Activated CD8-positive, alpha-beta memory T cell treated with anti-CD3 and anti-CD28 coated beads, Interleukin-2, amount 10 ng/mL, durations not matched to agents 7 days and 5 days (primary cell): ENCODE results near the gene JAG1. TPM values are rescaled to one million over a fixed set of nuclear protein-coding genes. Genes with fewer than 3 reads are reported as not detected.

Experiments
- ATAC-seq: fragments of 150-1000 bp; cut with Tn5 transposase; one replicate; pipeline ENCODE4 v1.10.0; 2021; ENCODE audit warnings: moderate library complexity
- CTCF ChIA-PET: fragments of 350-600 bp; sonication (Branson Sonifier 250); formaldehyde crosslinking; loops from one replicate; lab custom pipeline; 2021; ENCODE audit warnings: antibody characterized with exemption; lab: Charles Lee
- DNase-seq: peaks from one replicate; pipeline ENCODE4 v3.0.0-alpha.2; 2020
- H3K27ac Mint-ChIP-seq: one replicate; pipeline ENCODE4 v1.8.0; 2021; ENCODE audit warnings: mild to moderate bottlenecking, mixed read lengths
- H3K27me3 Mint-ChIP-seq: one replicate; pipeline ENCODE4 v1.8.0; 2021; ENCODE audit warnings: mixed read lengths
- H3K36me3 Mint-ChIP-seq: one replicate; pipeline ENCODE4 v1.8.0; 2021; ENCODE audit warnings: mild to moderate bottlenecking, mixed read lengths
- H3K4me1 Mint-ChIP-seq: one replicate; pipeline ENCODE4 v1.8.0; 2021; ENCODE audit warnings: mixed read lengths
- H3K4me3 Mint-ChIP-seq: one replicate; pipeline ENCODE4 v1.8.0; 2021; ENCODE audit warnings: mild to moderate bottlenecking, moderate library complexity, mixed read lengths
- H3K9me3 Mint-ChIP-seq: one replicate; pipeline ENCODE4 v1.8.0; 2022; ENCODE audit warnings: low read depth, mixed read lengths
- total RNA-seq, 2 experiments: library from RNA; stranded (reverse); gene quantifications; one replicate each; pipeline ENCODE4 v1.2.3, GENCODE V29; 2021

The JAG1 gene
- total RNA-seq, 2 experiments from 2014 or later: 0.15 to 0.54 TPM

DNA sequence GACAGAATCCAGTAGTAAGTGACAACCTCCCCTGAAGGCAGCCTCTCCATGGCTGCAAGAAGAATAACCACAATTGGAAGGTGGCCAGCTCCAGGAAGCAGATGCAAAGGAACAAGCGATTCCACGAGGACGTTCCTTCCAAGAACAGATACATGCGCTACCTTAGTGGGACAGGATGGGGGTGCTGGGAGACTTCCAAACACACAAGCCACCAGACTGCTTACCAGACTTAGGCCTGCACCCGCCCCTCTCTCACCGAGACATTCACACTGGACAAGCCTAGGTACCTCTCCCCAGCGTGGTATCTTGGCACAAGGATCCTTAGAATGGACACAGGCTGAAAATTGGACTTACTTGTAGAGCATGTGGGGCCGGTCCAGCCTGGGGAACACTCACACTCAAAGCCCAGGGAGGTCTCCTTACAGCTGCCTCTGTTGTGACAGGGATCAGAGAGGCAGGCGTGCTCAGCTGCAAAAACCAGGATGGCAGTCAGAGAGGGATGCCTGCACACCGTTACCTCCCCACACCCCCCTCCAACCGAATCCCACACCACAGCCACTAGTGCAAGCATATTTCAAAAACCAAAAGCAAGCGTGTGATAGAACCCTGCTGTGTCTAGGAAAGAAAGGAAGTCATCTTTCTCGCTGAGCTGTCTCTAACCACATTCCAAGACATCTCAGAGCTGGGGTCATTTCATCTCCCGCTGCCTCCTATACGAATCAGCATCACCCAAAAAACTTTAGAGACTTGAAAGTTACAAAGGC lies 22.4 kb downstream of the JAG1 start:
- Mint-ChIP-seq H3K36me3 (no peaks in the 10 kb centered on the region), H3K9me3 (no peaks in the 10 kb centered on the region), H3K4me3 (no peak overlapping the region), H3K27ac (no peak overlapping the region), H3K4me1 (peaks cover 5% of the 10 kb centered on the region), H3K27me3 (peaks cover 37% of the 10 kb centered on the region)
- no peak for DNase-seq
- CTCF ChIA-PET: interaction anchor here (0.9 kb wide), 1 partner anchor 23 kb away, joined by 3 read pairs; no protein-coding TSS in a partner anchor
- ATAC-seq: no peak

GRCh38 chr20:10649797-10650160 lies 24.0 kb downstream of the JAG1 start:
- Mint-ChIP-seq H3K27me3 (peaks cover 31% of the 10 kb centered on the region), H3K4me1 (peaks cover 6% of the 10 kb centered on the region), H3K9me3 (no peaks in the 10 kb centered on the region), H3K36me3 (peaks cover 1% of the 10 kb centered on the region), H3K27ac (no peak overlapping the region), H3K4me3 (no peak overlapping the region)
- CTCF ChIA-PET: interaction anchor here (1.2 to 1.5 kb wide), 2 partner anchors 22 to 97 kb away, joined by 3 to 6 read pairs; no protein-coding TSS in a partner anchor
- no peak for ATAC-seq
- no peak for DNase-seq

DNA sequence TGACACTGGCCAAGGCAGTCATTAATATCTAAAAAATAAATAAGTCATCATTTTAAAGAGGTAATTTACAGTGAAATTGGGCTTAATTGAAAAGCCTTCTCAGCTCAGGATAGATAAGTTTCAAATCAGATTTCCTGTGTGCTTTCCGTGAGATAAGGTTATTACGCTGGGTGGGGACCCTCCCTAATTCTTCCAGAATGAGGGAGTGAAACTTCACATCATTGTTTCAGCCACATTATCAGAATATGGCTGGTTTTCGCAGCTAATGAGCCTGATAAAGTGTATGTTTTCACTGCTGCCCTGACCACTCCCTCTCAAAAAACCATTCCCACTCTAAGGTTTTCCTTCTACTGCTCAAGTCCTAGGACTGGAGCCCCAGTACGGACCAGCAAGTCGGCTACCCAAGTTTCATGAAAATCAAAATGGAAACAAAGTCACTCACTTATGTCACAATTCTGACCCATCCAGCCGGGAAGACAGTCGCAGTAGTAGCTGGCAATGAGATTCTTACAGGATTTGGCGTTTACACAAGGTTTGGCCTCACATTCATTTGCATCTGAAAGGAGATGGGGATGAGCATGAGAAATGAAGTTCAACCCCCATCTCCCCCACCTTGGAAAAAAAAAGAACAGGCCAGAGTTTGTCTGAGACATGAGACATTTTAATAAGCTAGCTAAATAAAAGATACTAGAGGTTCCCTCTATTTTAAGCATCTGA lies 24.6 kb downstream of the JAG1 start:
- ATAC-seq (no peak), DNase-seq (no peak)
- Mint-ChIP-seq H3K36me3 (peaks cover 1% of the 10 kb centered on the region), H3K9me3 (no peaks in the 10 kb centered on the region), H3K27ac (no peak overlapping the region), H3K4me3 (no peak overlapping the region), H3K27me3 (peaks cover 26% of the 10 kb centered on the region), H3K4me1 (peaks cover 11% of the 10 kb centered on the region)
- CTCF ChIA-PET: interaction anchor here (1.2 to 1.5 kb wide), 3 partner anchors 21 to 97 kb away, joined by 3 to 6 read pairs (median 3); no protein-coding TSS in a partner anchor

DNA sequence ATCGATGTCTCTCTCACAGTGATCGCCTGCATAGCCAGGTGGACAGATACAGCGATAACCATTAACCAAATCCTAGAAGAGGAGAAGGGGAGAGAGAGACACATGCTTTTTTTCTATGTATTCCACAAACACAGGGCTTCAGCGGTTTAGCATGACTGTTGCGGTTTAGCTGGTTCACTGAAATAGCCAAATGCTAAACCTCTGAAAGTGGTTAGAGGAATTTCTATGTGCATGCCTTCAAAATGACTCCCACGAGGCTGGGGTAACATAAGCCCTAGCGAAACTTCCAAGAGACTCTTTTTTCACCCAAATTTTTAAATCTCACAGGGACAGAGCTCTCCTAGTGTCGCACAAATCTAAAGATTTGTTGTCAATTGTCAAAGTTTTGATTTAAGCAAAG lies 25.1 kb downstream of the JAG1 start:
- H3K9me3 Mint-ChIP-seq: no peaks in the 10 kb centered on the region
- ATAC-seq: no peak

DNA sequence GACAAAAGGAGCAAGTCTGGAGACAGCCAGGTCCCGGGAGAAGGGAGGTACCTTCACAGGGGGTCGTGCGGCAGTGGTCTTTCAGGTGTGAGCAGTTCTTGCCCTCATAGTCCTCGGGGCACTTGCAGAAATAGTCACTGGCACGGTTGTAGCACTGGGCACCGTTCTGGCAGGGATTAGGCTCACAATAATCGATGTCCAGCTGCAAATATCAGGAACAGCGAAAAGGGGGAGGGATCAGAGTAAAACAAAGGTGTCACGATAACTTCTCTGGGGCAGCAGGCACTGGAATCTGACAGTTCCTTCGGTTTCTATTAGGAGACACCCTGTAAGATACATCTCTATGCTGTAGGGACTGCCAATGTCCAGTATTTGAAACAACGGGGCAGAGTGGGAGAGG lies 25.9 kb downstream of the JAG1 start:
- CTCF ChIA-PET: no interaction called here
- Mint-ChIP-seq H3K4me1 (peaks cover 13% of the 10 kb centered on the region), H3K36me3 (peaks cover 1% of the 10 kb centered on the region), H3K27ac (no peak overlapping the region), H3K27me3 (peaks cover 27% of the 10 kb centered on the region), H3K4me3 (no peak overlapping the region), H3K9me3 (no peaks in the 10 kb centered on the region)
- ATAC-seq (no peak), DNase-seq (no peak)

More for the DNA sequence above, 25.1 kb downstream of the JAG1 start:
- CTCF ChIA-PET: interaction anchor here (1.2 to 1.4 kb wide), 2 partner anchors 21 to 26 kb away, joined by 3 read pairs; no protein-coding TSS in a partner anchor
- Mint-ChIP-seq H3K27ac (no peak overlapping the region), H3K4me3 (no peak overlapping the region), H3K27me3 (peaks cover 26% of the 10 kb centered on the region), H3K4me1 (peaks cover 14% of the 10 kb centered on the region), H3K36me3 (peaks cover 1% of the 10 kb centered on the region)
- no peak for DNase-seq

GRCh38 chr20:10647471-10647870 lies 26.3 kb downstream of the JAG1 start:
- Mint-ChIP-seq H3K4me1 (peaks cover 13% of the 10 kb centered on the region), H3K4me3 (no peak overlapping the region), H3K9me3 (no peaks in the 10 kb centered on the region), H3K27me3 (peaks cover 24% of the 10 kb centered on the region), H3K27ac (no peak overlapping the region), H3K36me3 (peaks cover 1% of the 10 kb centered on the region)
- DNase-seq: no peak
- ATAC-seq: peak; percentile 45
- CTCF ChIA-PET: no interaction called here

DNA sequence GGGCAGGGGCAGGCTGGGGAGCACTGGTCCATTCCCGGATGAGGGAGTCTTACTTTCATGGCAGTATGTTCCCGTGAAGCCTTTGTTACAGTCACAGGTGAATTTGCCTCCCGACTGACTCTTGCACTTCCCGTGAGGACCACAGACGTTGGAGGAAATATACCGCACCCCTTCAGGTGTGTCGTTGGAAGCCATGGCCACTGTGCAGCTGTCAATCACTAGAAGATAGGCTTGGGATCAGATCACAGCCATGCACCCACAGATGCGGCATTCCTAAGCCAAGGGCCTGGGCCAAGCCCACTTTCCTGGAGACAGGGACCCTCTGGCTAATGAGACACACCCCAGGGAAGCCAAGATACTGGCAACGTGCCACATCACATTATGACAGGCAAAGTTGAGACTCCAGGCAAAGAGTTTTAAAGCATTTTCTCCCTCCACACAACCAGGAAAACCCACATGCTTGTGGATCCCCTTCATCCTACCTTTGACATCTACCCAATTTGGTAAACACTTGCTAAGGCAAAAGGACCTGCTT lies 26.8 kb downstream of the JAG1 start:
- peaks cover 13% of the 10 kb centered on the region for H3K4me1 Mint-ChIP-seq
- DNase-seq: no peak
- CTCF ChIA-PET: no interaction called here
- H3K9me3 Mint-ChIP-seq: no peaks in the 10 kb centered on the region
- no peak overlapping the region for H3K27ac Mint-ChIP-seq
- peaks cover 1% of the 10 kb centered on the region for H3K36me3 Mint-ChIP-seq
- ATAC-seq: no peak
- peaks cover 22% of the 10 kb centered on the region for H3K27me3 Mint-ChIP-seq
- no peak overlapping the region for H3K4me3 Mint-ChIP-seq

GRCh38 chr20:10646006-10646405 lies 27.8 kb downstream of the JAG1 start:
- no peak for DNase-seq
- Mint-ChIP-seq H3K27ac (no peak overlapping the region), H3K9me3 (no peaks in the 10 kb centered on the region), H3K36me3 (peaks cover 1% of the 10 kb centered on the region), H3K4me3 (no peak overlapping the region), H3K4me1 (peaks cover 13% of the 10 kb centered on the region), H3K27me3 (peaks cover 20% of the 10 kb centered on the region)
- CTCF ChIA-PET: interaction anchor here (0.7 to 1.2 kb wide), 2 partner anchors 12 to 25 kb away, joined by 3 read pairs; no protein-coding TSS in a partner anchor
- ATAC-seq: no peak

GRCh38 chr20:10645205-10645570 lies 28.6 kb downstream of the JAG1 start:
- Mint-ChIP-seq H3K36me3 (peaks cover 1% of the 10 kb centered on the region), H3K9me3 (no peaks in the 10 kb centered on the region), H3K4me1 (peaks cover 13% of the 10 kb centered on the region), H3K27me3 (peaks cover 17% of the 10 kb centered on the region), H3K27ac (no peak overlapping the region), H3K4me3 (no peak overlapping the region)
- DNase-seq: no peak
- ATAC-seq: no peak
- CTCF ChIA-PET: interaction anchor here (0.7 kb wide), 1 partner anchor 13 kb away, joined by 3 read pairs; no protein-coding TSS in a partner anchor

DNA sequence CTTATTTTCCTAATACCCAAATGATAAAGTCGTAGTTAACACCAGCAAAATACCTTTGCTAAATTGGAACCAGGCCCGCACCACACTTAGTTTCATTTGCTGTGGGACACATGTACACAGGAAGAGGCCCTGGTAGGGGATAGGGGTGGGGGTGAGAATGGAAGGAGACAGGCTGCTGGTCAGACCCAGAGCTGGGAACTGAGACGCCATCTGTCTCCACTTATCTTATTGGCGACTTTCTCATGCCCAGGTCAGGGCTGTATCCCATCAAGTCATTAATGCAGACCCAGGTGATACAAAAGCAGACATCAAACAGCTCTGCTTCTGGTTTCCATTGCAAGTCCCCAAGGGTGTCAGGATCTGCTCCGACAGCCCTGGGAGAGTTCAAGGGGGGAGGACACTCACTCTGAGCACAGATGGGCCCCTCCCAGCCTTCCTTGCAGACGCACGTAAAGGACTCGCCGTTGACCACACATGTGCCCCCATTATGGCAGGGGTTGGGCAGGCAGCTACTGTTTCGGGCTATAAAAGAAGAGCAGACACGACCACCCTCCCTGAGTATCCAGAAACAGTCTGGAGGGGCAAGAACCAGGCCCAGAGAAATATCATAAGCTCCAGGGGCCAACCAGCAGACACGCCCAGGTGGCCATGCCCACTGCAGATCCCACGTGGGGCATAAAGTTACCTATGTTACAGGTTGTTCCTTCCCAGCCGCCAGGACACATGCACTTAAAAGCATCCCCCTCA lies 29.2 kb downstream of the JAG1 start:
- H3K4me1 Mint-ChIP-seq: peaks cover 13% of the 10 kb centered on the region
- H3K36me3 Mint-ChIP-seq: peaks cover 1% of the 10 kb centered on the region
- no peaks in the 10 kb centered on the region for H3K9me3 Mint-ChIP-seq
- no peak overlapping the region for H3K27ac Mint-ChIP-seq
- ATAC-seq: peak; percentile 63
- no peak overlapping the region for H3K4me3 Mint-ChIP-seq
- no peak for DNase-seq
- peaks cover 11% of the 10 kb centered on the region for H3K27me3 Mint-ChIP-seq
- CTCF ChIA-PET: no interaction called here

DNA sequence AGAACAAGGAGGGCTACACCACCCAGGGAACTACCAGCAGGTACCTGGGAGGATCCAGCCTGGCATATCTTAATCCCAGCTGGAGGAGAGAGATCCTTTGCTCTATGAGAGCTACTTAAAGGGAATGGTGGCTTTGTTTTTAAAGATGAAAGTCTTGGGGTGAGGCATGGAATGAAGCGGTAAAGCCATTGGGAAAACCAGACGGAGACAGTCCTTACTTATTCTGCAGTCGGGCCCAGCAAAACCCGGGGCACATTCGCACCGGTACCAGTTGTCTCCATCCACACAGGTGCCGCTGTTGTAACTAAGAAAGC lies 30.3 kb downstream of the JAG1 start:
- Mint-ChIP-seq H3K27me3 (peaks cover 11% of the 10 kb centered on the region), H3K4me3 (no peak overlapping the region), H3K9me3 (no peaks in the 10 kb centered on the region), H3K27ac (no peak overlapping the region), H3K36me3 (peaks cover 1% of the 10 kb centered on the region), H3K4me1 (peaks cover 11% of the 10 kb centered on the region)
- no peak for DNase-seq
- ATAC-seq: no peak
- CTCF ChIA-PET: no interaction called here

DNA sequence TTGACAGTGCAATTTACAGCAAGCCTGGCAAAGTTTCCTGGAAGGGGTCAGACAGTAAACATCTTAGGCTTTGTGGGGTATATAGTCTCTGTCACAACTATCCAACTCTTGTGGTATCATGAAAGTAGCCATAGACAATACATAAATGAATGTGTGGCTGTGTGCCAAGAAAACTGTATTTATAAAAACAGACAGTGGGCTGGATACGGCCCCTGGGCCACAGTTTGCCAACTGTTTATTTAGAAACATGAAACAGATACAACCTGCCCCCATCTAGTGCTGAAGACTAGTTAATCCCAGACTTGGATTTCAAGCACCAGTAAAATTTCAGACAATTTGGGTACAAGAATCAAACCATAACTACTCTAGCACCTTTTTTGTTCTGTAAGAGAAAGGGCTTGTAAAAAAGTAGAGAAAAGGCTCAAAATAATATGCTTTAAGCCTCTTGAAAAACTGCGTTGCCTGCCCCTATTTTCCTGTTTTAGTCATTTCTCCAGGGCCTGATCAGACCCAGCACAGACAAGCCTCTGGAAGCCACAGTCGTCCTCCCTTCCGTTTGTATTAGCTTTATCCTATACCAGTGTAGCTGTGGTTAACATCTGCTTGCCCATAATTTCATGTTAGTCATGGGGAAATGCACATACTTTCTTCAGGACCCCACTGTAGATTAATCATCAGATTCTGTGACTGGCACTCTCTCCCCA lies 30.8 kb downstream of the JAG1 start:
- H3K36me3 Mint-ChIP-seq: peaks cover 1% of the 10 kb centered on the region
- no peak overlapping the region for H3K27ac Mint-ChIP-seq
- no peak for DNase-seq
- ATAC-seq: no peak
- peaks cover 8% of the 10 kb centered on the region for H3K27me3 Mint-ChIP-seq
- CTCF ChIA-PET: no interaction called here
- no peaks in the 10 kb centered on the region for H3K9me3 Mint-ChIP-seq
- H3K4me1 Mint-ChIP-seq: peaks cover 11% of the 10 kb centered on the region
- H3K4me3 Mint-ChIP-seq: no peak overlapping the region

GRCh38 chr20:10641893-10642292 lies 31.9 kb downstream of the JAG1 start:
- CTCF ChIA-PET: no interaction called here
- no peaks in the 10 kb centered on the region for H3K9me3 Mint-ChIP-seq
- no peak for DNase-seq
- H3K27me3 Mint-ChIP-seq: peaks cover 2% of the 10 kb centered on the region
- no peak for ATAC-seq
- peaks cover 1% of the 10 kb centered on the region for H3K36me3 Mint-ChIP-seq
- no peak overlapping the region for H3K27ac Mint-ChIP-seq
- peaks cover 11% of the 10 kb centered on the region for H3K4me1 Mint-ChIP-seq
- no peak overlapping the region for H3K4me3 Mint-ChIP-seq
